ENCODE measurements around the gene MRPS18A.

DNA sequence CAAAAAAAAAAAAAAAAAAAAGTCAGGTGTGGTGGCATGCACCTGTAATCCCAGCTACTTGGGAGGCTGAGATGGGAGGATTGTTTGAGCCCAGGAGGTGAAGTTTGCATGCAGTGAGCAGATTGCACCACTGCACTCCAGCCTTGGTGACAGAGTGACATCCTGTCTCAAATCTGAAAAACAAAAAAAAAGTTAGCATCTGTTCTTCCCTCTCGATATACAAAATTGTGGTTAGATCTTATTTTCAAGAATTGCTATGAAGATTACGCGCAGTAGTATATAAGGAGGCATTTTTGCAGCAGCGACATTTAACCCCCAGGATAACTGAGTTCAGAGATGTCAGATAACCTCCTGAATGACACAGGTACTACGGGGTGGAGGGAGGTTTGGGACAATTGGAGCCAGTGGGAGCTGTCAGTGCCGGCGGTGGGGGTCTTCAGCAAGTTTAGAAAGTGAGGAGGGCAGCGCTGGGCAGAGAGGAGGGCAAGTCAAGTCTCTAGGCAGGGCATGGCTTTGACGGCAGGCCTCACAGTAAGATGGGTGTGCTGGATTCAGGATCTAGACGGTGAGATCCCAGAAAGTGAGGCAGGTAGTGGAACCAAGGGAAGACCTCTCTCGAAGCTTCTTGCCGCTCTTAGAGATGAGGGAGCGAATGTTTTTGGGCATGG is 26.2 kb upstream of the MRPS18A start:
- TF ChIP-seq, protein P1, sequence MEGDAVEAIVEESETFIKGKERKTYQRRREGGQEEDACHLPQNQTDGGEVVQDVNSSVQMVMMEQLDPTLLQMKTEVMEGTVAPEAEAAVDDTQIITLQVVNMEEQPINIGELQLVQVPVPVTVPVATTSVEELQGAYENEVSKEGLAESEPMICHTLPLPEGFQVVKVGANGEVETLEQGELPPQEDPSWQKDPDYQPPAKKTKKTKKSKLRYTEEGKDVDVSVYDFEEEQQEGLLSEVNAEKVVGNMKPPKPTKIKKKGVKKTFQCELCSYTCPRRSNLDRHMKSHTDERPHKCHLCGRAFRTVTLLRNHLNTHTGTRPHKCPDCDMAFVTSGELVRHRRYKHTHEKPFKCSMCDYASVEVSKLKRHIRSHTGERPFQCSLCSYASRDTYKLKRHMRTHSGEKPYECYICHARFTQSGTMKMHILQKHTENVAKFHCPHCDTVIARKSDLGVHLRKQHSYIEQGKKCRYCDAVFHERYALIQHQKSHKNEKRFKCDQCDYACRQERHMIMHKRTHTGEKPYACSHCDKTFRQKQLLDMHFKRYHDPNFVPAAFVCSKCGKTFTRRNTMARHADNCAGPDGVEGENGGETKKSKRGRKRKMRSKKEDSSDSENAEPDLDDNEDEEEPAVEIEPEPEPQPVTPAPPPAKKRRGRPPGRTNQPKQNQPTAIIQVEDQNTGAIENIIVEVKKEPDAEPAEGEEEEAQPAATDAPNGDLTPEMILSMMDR (conservative IDR thresholded peaks at IDR 0.05; ENCODE audit: low read length), result no peak
- TF ChIP-seq EZH2phosphoT487 (IDR thresholded peaks at IDR 0.05; ENCODE audit: borderline replicate concordance), result no peak

Data from Loucy (cell line).